Upper lobe of left lung (tissue), 4 donors: ENCODE data around the gene DUSP8.

ENCODE experiments used
- POLR2A ChIP-seq, 4 donors: fragments of 450-650 bp; IDR thresholded peaks; one replicate each; pipeline ENCODE4 v1.5.1; 2016 to 2017; ENCODE audit warnings: antibody characterized with exemption in 4 of 4, mild to moderate bottlenecking in 2 of 4
- TF ChIP-seq, protein P1 (sequence below), 6 experiments: fragments of 450-650 bp in 4 of 6; fragments of 200-600 bp in 2 of 6; sonication (generic) in 2 of 6; IDR thresholded peaks; one replicate each; pipeline ENCODE4 v1.5.1; 2016 to 2019; ENCODE audit warnings: antibody characterized with exemption in 6 of 6

DNA sequence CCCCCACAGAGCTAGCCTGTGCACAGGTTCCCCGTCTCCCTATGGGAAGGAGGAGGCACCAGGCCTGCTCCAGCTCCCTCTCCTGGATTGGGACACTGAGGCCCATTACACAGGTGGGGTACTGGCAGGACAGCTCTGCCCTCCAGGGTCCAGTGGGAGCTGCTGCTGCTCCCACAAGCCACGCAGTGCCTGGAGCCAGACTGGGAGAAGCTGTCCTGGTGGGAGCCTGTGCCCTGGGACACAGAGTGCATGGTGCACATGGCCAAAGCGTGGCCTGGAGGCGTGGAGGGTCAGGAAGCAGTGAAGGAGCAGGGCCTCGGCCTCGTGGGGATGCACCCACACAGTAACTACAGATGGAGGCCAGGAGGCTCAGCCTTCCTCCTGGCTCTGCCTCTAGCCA is 27.5 kb downstream of the DUSP8 start:
- TF ChIP-seq, protein P1, sequence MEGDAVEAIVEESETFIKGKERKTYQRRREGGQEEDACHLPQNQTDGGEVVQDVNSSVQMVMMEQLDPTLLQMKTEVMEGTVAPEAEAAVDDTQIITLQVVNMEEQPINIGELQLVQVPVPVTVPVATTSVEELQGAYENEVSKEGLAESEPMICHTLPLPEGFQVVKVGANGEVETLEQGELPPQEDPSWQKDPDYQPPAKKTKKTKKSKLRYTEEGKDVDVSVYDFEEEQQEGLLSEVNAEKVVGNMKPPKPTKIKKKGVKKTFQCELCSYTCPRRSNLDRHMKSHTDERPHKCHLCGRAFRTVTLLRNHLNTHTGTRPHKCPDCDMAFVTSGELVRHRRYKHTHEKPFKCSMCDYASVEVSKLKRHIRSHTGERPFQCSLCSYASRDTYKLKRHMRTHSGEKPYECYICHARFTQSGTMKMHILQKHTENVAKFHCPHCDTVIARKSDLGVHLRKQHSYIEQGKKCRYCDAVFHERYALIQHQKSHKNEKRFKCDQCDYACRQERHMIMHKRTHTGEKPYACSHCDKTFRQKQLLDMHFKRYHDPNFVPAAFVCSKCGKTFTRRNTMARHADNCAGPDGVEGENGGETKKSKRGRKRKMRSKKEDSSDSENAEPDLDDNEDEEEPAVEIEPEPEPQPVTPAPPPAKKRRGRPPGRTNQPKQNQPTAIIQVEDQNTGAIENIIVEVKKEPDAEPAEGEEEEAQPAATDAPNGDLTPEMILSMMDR (IDR thresholded peaks at IDR 0.05): no peak
- TF ChIP-seq POLR2A (IDR thresholded peaks at IDR 0.05): no peak
